K562 (cell line): Measurements from ENCODE around the gene SGSM2. TPM values are rescaled to one million over a fixed set of nuclear protein-coding genes. Genes with fewer than 3 reads are reported as not detected.
A peak's percentile ranks its signal among the peaks of the same experiment; 100 is the strongest.

Experiments used
- ATF1 ChIP-seq, 2 experiments: fragments of 450-650 bp in 1 of 2; IDR thresholded peaks; 2 replicates each; pipeline ENCODE4 v1.6.1; 2016; ENCODE audit warnings: missing compliant biosample characterization in 1 of 2, missing genetic modification characterization in 1 of 2
- CBFB ChIP-seq: sonication (generic); formaldehyde crosslinking; IDR thresholded peaks from 2 replicates; pipeline ENCODE4 v1.4.0; 2020; ENCODE audit warnings: mild to moderate bottlenecking, missing genetic modification reagents
- CBX5 ChIP-seq: IDR thresholded peaks from 2 replicates; pipeline ENCODE4 v1.6.1; 2014; ENCODE audit warnings: low read depth, borderline replicate concordance
- DNMT1 ChIP-seq: fragments of 450-650 bp; IDR thresholded peaks from 2 replicates; pipeline ENCODE4 v1.6.1; 2016; ENCODE audit warnings: antibody characterized with exemption, mild to moderate bottlenecking
- GTF2F1 ChIP-seq: IDR thresholded peaks from 2 replicates; pipeline ENCODE4 v1.6.1; 2011; ENCODE audit warnings: low read depth, low read length, improper control_type of control experiment
- HNRNPUL1 ChIP-seq: fragments of 200-400 bp; formaldehyde crosslinking; IDR thresholded peaks from 2 replicates; pipeline ENCODE4 v1.6.1; 2017; ENCODE audit warnings: low read length
- NBN ChIP-seq: fragments of 450-650 bp; IDR thresholded peaks from 2 replicates; pipeline ENCODE4 v1.6.1; 2016; ENCODE audit warnings: low read depth, mild to moderate bottlenecking
- NFYB ChIP-seq: IDR thresholded peaks from 2 replicates; pipeline ENCODE4 v1.6.1; 2011; ENCODE audit warnings: mild to moderate bottlenecking, moderate library complexity; ENCODE audit not compliant: insufficient read length; ENCODE audit errors: extremely low read depth
- PCBP1 ChIP-seq: fragments of 200-400 bp; formaldehyde crosslinking; IDR thresholded peaks from 2 replicates; pipeline ENCODE4 v1.6.1; 2018; ENCODE audit warnings: mild to moderate bottlenecking, low read depth, low read length; ENCODE audit not compliant: poor library complexity, severe bottlenecking
- POLR3A ChIP-seq: IDR thresholded peaks from 2 replicates; pipeline ENCODE4 v1.6.1; 2011; ENCODE audit warnings: borderline replicate concordance, mild to moderate bottlenecking, moderate library complexity; ENCODE audit not compliant: insufficient read length, insufficient read depth; ENCODE audit errors: extremely low read depth
- SMARCA4 ChIP-seq: fragments of 450-650 bp; IDR thresholded peaks from 2 replicates; pipeline ENCODE4 v1.6.1; 2016
- SRSF9 ChIP-seq: fragments of 200-400 bp; formaldehyde crosslinking; IDR thresholded peaks from 2 replicates; pipeline ENCODE4 v1.6.1; 2017; ENCODE audit warnings: low read depth, low read length, borderline replicate concordance
- TCF3 ChIP-seq: sonication (generic); formaldehyde crosslinking; IDR thresholded peaks from 2 replicates; pipeline ENCODE4 v1.4.0; 2020; ENCODE audit warnings: mild to moderate bottlenecking, missing genetic modification reagents
- TFE3 ChIP-seq: fragments of 450-650 bp; formaldehyde crosslinking; IDR thresholded peaks from 2 replicates; pipeline ENCODE4 v1.4.0; 2020; ENCODE audit warnings: mild to moderate bottlenecking, mixed read lengths
- ZC3H11A ChIP-seq: IDR thresholded peaks from 2 replicates; pipeline ENCODE4 v1.6.1; 2012; ENCODE audit warnings: low read depth, low read length, improper control_type of control experiment
- ZNF239 ChIP-seq: fragments of 250-450 bp; sonication (Bioruptor Pico); IDR thresholded peaks from 2 replicates; pipeline ENCODE4 v1.4.0; 2020; ENCODE audit warnings: mild to moderate bottlenecking
- ZNF24 ChIP-seq: fragments of 450-650 bp; IDR thresholded peaks from 2 replicates; pipeline ENCODE4 v1.6.1; 2016
- ZNF76 ChIP-seq: fragments of 250-450 bp; sonication (Bioruptor Pico); IDR thresholded peaks from 2 replicates; pipeline ENCODE4 v1.4.0; 2020; ENCODE audit warnings: mild to moderate bottlenecking, moderate library complexity, borderline replicate concordance
- ZSCAN29 ChIP-seq: fragments of 450-650 bp; IDR thresholded peaks from 2 replicates; pipeline ENCODE4 v1.6.1; 2017
- polyA plus RNA-seq, 8 experiments: library from polyadenylated mRNA; depleted of rRNA in 4 of 8; stranded (reverse) in 5 of 8; unstranded in 3 of 8; fragments of >200 nt; fragmentation: Nextera tagmentation in 2 of 8; fragmentation: Illumina TruSeq in 1 of 8; extraction: Ambion mirVana in 2 of 8; extraction: Trizol in 1 of 8; gene quantifications; 2 replicates each; pipeline versions ENCODE4 v1.2.1 to v1.2.3, GENCODE V29; 2011 to 2014; ENCODE audit warnings: inconsistent platforms in 1 of 8, missing spikeins in 1 of 8
- total RNA-seq, 7 experiments: library from RNA; depleted of rRNA in 6 of 7; stranded (reverse); fragments of >200 nt in 6 of 7; fragmentation: Illumina TruSeq in 2 of 7; extraction: Trizol in 2 of 7; gene quantifications; 2 replicates each; pipeline versions ENCODE4 v1.2.1 to v1.2.3, GENCODE V29; 2011 to 2021; ENCODE audit warnings: low replicate concordance in 1 of 7
- TF ChIP-seq, protein P1 (sequence below): fragments of 250-450 bp; sonication (Bioruptor Pico); IDR thresholded peaks from 2 replicates; pipeline ENCODE4 v1.6.1; 2021; ENCODE audit warnings: mild to moderate bottlenecking
- TF ChIP-seq, protein P2 (sequence below): fragments of 450-650 bp; IDR thresholded peaks from 2 replicates; pipeline ENCODE4 v1.6.1; 2016; ENCODE audit warnings: antibody characterized with exemption
- TF ChIP-seq, protein P3 (sequence below): fragments of 250-450 bp; sonication (Bioruptor Pico); IDR thresholded peaks from 2 replicates; pipeline ENCODE4 v1.8.0; 2022; ENCODE audit warnings: inconsistent platforms
- TF ChIP-seq, protein P4 (sequence below), 3 experiments: IDR thresholded peaks in 2 of 3; conservative IDR thresholded peaks in 1 of 3; 2 replicates each; pipeline ENCODE4 v1.5.1; 2011 to 2012; ENCODE audit warnings: low read length in 3 of 3, mild to moderate bottlenecking in 3 of 3, control low read depth in 2 of 3, improper control_type of control experiment in 1 of 3, inconsistent platforms in 1 of 3, low read depth in 1 of 3, mixed read lengths in 1 of 3, moderate library complexity in 1 of 3; ENCODE audit not compliant: insufficient read depth in 2 of 3

Gene SGSM2
- total and polyA plus RNA-seq, 9 of the 15 experiments (the other 6 are each of a cell fraction or from before 2014, with no cell fraction given), result 0.20 to 26.3 (median 14.8) TPM

DNA sequence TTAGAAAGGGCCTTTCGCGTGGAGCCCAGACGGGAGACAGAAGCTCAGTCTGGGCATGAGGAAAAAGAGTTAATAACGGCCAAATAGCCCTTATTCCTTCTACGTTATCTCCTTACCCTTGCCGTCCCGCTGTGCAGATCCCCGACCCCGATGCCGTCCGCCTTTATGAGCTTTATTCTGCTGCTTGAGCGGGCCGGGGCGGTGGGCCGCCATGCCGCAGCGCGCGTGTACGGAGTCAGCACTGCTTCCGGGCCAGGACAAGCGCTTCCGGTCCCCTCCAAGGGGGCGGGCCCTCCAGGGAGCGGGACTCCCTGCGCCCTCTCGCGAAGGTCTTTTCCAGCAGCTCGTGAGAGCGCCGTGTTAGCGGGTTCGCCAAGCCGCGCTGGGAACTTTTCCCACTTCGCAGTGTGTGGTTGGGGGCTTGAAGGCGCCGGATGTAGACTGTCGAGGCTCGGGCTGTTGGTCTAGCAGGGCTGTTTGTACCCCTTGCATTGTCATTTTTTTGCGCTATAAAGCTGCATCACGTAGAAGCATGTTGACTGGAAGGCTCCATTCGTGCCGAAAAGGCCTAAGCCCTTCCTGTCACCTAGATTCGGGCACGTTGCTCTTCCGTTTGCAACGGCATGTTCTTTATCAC lies 968 bp upstream of the SGSM2 start, which contains the start of gene TSR1 (continued):
- TF ChIP-seq TCF3 (no peak), PCBP1 (peak; percentile 23), SMARCA4 (no peak), ATF1 (CRISPR knock-in tag; IDR thresholded peaks at IDR 0.05) (no peak), ATF1 (tag; IDR thresholded peaks at IDR 0.05) (peak; percentile 58), ZNF76 (CRISPR knock-in tag) (no peak), TFE3 (CRISPR knock-in tag) (no peak), GTF2F1 (no peak), ZSCAN29 (no peak), ZNF24 (no peak), NFYB (no peak), DNMT1 (no peak), NBN (no peak), CBFB (CRISPR knock-in tag) (no peak), HNRNPUL1 (no peak), SRSF9 (no peak), POLR3A (no peak), ZNF239 (CRISPR knock-in tag) (no peak), ZC3H11A (no peak), CBX5 (no peak)
- TF ChIP-seq, protein P1, sequence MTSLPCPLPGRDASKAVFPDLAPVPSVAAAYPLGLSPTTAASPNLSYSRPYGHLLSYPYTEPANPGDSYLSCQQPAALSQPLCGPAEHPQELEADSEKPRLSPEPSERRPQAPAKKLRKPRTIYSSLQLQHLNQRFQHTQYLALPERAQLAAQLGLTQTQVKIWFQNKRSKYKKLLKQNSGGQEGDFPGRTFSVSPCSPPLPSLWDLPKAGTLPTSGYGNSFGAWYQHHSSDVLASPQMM (CRISPR knock-in tag), result no peak
- TF ChIP-seq, protein P2, sequence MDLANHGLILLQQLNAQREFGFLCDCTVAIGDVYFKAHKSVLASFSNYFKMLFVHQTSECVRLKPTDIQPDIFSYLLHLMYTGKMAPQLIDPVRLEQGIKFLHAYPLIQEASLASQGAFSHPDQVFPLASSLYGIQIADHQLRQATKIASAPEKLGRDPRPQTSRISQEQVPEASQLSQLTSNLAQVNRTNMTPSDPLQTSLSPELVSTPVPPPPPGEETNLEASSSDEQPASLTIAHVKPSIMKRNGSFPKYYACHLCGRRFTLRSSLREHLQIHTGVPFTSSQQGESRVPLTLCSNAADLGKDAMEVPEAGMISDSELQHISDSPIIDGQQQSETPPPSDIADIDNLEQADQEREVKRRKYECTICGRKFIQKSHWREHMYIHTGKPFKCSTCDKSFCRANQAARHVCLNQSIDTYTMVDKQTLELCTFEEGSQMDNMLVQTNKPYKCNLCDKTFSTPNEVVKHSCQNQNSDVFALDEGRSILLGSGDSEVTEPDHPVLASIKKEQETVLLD, result no peak
- TF ChIP-seq, protein P3, sequence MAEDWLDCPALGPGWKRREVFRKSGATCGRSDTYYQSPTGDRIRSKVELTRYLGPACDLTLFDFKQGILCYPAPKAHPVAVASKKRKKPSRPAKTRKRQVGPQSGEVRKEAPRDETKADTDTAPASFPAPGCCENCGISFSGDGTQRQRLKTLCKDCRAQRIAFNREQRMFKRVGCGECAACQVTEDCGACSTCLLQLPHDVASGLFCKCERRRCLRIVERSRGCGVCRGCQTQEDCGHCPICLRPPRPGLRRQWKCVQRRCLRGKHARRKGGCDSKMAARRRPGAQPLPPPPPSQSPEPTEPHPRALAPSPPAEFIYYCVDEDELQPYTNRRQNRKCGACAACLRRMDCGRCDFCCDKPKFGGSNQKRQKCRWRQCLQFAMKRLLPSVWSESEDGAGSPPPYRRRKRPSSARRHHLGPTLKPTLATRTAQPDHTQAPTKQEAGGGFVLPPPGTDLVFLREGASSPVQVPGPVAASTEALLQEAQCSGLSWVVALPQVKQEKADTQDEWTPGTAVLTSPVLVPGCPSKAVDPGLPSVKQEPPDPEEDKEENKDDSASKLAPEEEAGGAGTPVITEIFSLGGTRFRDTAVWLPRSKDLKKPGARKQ (CRISPR knock-in tag), result no peak
- TF ChIP-seq, protein P4, sequence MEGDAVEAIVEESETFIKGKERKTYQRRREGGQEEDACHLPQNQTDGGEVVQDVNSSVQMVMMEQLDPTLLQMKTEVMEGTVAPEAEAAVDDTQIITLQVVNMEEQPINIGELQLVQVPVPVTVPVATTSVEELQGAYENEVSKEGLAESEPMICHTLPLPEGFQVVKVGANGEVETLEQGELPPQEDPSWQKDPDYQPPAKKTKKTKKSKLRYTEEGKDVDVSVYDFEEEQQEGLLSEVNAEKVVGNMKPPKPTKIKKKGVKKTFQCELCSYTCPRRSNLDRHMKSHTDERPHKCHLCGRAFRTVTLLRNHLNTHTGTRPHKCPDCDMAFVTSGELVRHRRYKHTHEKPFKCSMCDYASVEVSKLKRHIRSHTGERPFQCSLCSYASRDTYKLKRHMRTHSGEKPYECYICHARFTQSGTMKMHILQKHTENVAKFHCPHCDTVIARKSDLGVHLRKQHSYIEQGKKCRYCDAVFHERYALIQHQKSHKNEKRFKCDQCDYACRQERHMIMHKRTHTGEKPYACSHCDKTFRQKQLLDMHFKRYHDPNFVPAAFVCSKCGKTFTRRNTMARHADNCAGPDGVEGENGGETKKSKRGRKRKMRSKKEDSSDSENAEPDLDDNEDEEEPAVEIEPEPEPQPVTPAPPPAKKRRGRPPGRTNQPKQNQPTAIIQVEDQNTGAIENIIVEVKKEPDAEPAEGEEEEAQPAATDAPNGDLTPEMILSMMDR (IDR thresholded peaks at IDR 0.05 in 2 of 3, conservative IDR thresholded peaks at IDR 0.05 in 1 of 3; ENCODE audit: insufficient read depth in 2 of 3, low read depth in 1 of 3, low read length in 3 of 3), result peak; percentile 24 to 39 (median 38); a peak in 4 of 6 replicates
